Measurements from ENCODE around the gene RDH13. TPM values are rescaled to one million over a fixed set of nuclear protein-coding genes. Genes with fewer than 3 reads are reported as not detected.

The RDH13 gene
- total and polyA plus RNA-seq, 2 experiments from 2014 or later: 6.4 to 7.8 TPM

DNA sequence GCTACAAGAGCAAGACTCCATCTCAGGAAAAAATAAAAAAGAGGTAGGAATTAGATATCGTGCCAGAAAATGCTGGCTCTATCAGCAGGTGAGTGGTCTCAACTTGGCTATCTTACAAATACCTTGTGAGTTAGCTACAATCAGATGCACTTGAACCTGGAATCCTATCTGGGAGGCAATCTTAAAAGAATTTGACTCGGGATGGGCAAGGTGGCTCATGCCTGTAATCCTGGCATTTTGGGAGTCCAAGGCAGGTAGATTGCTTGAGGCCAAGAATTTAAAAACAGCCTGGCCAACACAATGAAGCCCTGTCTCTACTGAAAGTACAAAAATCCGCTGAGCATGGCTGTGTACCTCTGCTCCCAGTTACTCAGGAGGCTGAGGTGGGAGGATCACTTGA is 67.4 kb downstream of the RDH13 start:
- TF ChIP-seq EZH2phosphoT487 (IDR thresholded peaks at IDR 0.05; ENCODE audit: insufficient read depth, low read depth) (no peak), EZH2 (IDR thresholded peaks at IDR 0.05; ENCODE audit: insufficient read depth, poor library complexity, severe bottlenecking) (no peak)

More for the DNA sequence above, 67.4 kb downstream of the RDH13 start:
- Histone ChIP-seq H4K20me1 (ENCODE audit: insufficient read depth) (no peaks in the 10 kb centered on the region), H3K36me3 (ENCODE audit: low read depth) (no peaks in the 10 kb centered on the region), H2AFZ (no peak overlapping the region), H3K9me2 (ENCODE audit: insufficient read depth) (no peaks in the 10 kb centered on the region), H3K4me2 (ENCODE audit: unreplicated experiment) (no peak overlapping the region), H3F3A (ENCODE audit: insufficient read depth) (no peaks in the 10 kb centered on the region), H3K4me1 (ENCODE audit: insufficient read depth) (no peaks in the 10 kb centered on the region), H3K27me3 (replicated peaks; ENCODE audit: insufficient read depth) (no peaks in the 10 kb centered on the region), H3K27ac (no peak overlapping the region), H3K4me3 (no peak overlapping the region), H3K9me3 (ENCODE audit: low read depth) (no peaks in the 10 kb centered on the region), H3K9ac (no peak overlapping the region), H3K79me2 (ENCODE audit: insufficient read depth) (no peaks in the 10 kb centered on the region)
- in situ Hi-C loops (cut with MboI): no loop called here
- DNase-seq: no peak
- WGBS, 2 experiments (ENCODE audit: low coverage in 1 of 2, low lambda C conversion rate in 2 of 2, missing lambda C conversion rate in 2 of 2): 24 to 25% methylated on average over 3 of the region's 3 CpGs

Other genes with a start within 250 kb of the RDH13 start
- gene KIR3DL1, start 246.7 kb downstream of the RDH13 start, total RNA-seq (2014; rRNA removed; shearing (Covaris generic)): not detected in 2 replicates
- not detected in 2 replicates for gene KIR3DL1, start 246.7 kb downstream of the RDH13 start, polyA plus RNA-seq (2016; fragmentation: Nextera tagmentation; extraction: Ambion mirVana)
- not detected in 2 replicates for gene KIR2DS4, start 230.5 kb downstream of the RDH13 start, total RNA-seq (2014; rRNA removed; shearing (Covaris generic))
- gene KIR2DS4, start 230.5 kb downstream of the RDH13 start, polyA plus RNA-seq (2016; fragmentation: Nextera tagmentation; extraction: Ambion mirVana): not detected in 2 replicates
- not detected in 2 replicates for gene KIR3DL2, start 212.7 kb downstream of the RDH13 start, total RNA-seq (2014; rRNA removed; shearing (Covaris generic))
- not detected in 2 replicates for gene KIR3DL2, start 212.7 kb downstream of the RDH13 start, polyA plus RNA-seq (2016; fragmentation: Nextera tagmentation; extraction: Ambion mirVana)
- not detected in 2 replicates for gene FCAR, start 188.9 kb downstream of the RDH13 start, total RNA-seq (2014; rRNA removed; shearing (Covaris generic))
- gene FCAR, start 188.9 kb downstream of the RDH13 start, polyA plus RNA-seq (2016; fragmentation: Nextera tagmentation; extraction: Ambion mirVana): not detected in 2 replicates
- not detected in 2 replicates for gene NCR1, start 157.0 kb downstream of the RDH13 start, total RNA-seq (2014; rRNA removed; shearing (Covaris generic))
- gene NCR1, start 157.0 kb downstream of the RDH13 start, polyA plus RNA-seq (2016; fragmentation: Nextera tagmentation; extraction: Ambion mirVana): not detected in 2 replicates
- not detected in 2 replicates for gene NLRP7, start 115.6 kb downstream of the RDH13 start, total RNA-seq (2014; rRNA removed; shearing (Covaris generic))
- gene NLRP7, start 115.6 kb downstream of the RDH13 start, polyA plus RNA-seq (2016; fragmentation: Nextera tagmentation; extraction: Ambion mirVana): not detected in 2 replicates
- gene NLRP2, start 96.8 kb downstream of the RDH13 start, total RNA-seq (2014; rRNA removed; shearing (Covaris generic)): not detected in 2 replicates
- gene NLRP2, start 96.8 kb downstream of the RDH13 start, polyA plus RNA-seq (2016; fragmentation: Nextera tagmentation; extraction: Ambion mirVana): not detected in 2 replicates
- not detected in 2 replicates for gene GP6, start 24.9 kb downstream of the RDH13 start, total RNA-seq (2014; rRNA removed; shearing (Covaris generic))
- gene GP6, start 24.9 kb downstream of the RDH13 start, polyA plus RNA-seq (2016; fragmentation: Nextera tagmentation; extraction: Ambion mirVana): not detected in 2 replicates
- 0.76 and 1.3 TPM in 2 replicates for gene EPS8L1, start 12.7 kb upstream of the RDH13 start, total RNA-seq (2014; rRNA removed; shearing (Covaris generic))
- gene EPS8L1, start 12.7 kb upstream of the RDH13 start, polyA plus RNA-seq (2016; fragmentation: Nextera tagmentation; extraction: Ambion mirVana): 0.56 and 1.1 TPM in 2 replicates
- gene PPP1R12C, start 54.5 kb upstream of the RDH13 start, total RNA-seq (2014; rRNA removed; shearing (Covaris generic)): 66.9 and 82.5 TPM in 2 replicates
- 16.4 and 17.3 TPM in 2 replicates for gene PPP1R12C, start 54.5 kb upstream of the RDH13 start, polyA plus RNA-seq (2016; fragmentation: Nextera tagmentation; extraction: Ambion mirVana)
- gene TNNT1, start 86.1 kb upstream of the RDH13 start, total RNA-seq (2014; rRNA removed; shearing (Covaris generic)): 0.76 TPM in 1 of 2 replicates, not detected in the other
- gene TNNT1, start 86.1 kb upstream of the RDH13 start, polyA plus RNA-seq (2016; fragmentation: Nextera tagmentation; extraction: Ambion mirVana): 1.3 and 1.8 TPM in 2 replicates
- gene TNNI3, start 94.6 kb upstream of the RDH13 start, total RNA-seq (2014; rRNA removed; shearing (Covaris generic)): not detected in 2 replicates
- gene TNNI3, start 94.6 kb upstream of the RDH13 start, polyA plus RNA-seq (2016; fragmentation: Nextera tagmentation; extraction: Ambion mirVana): 0.35 TPM in 1 of 2 replicates, not detected in the other
- gene DNAAF3, start 103.5 kb upstream of the RDH13 start, total RNA-seq (2014; rRNA removed; shearing (Covaris generic)): 0.22 and 0.25 TPM in 2 replicates
- 0.39 and 0.47 TPM in 2 replicates for gene DNAAF3, start 103.5 kb upstream of the RDH13 start, polyA plus RNA-seq (2016; fragmentation: Nextera tagmentation; extraction: Ambion mirVana)
- gene SYT5, start 117.1 kb upstream of the RDH13 start, total RNA-seq (2014; rRNA removed; shearing (Covaris generic)): not detected in 2 replicates
- 0.28 and 0.38 TPM in 2 replicates for gene SYT5, start 117.1 kb upstream of the RDH13 start, polyA plus RNA-seq (2016; fragmentation: Nextera tagmentation; extraction: Ambion mirVana)
- 0.43 and 2.9 TPM in 2 replicates for gene PTPRH, start 146.4 kb upstream of the RDH13 start, total RNA-seq (2014; rRNA removed; shearing (Covaris generic))
- gene PTPRH, start 146.4 kb upstream of the RDH13 start, polyA plus RNA-seq (2016; fragmentation: Nextera tagmentation; extraction: Ambion mirVana): 0.28 and 0.49 TPM in 2 replicates
- 0.63 and 2.4 TPM in 2 replicates for gene TMEM86B, start 165.6 kb upstream of the RDH13 start, total RNA-seq (2014; rRNA removed; shearing (Covaris generic))
- 0.41 and 0.46 TPM in 2 replicates for gene TMEM86B, start 165.6 kb upstream of the RDH13 start, polyA plus RNA-seq (2016; fragmentation: Nextera tagmentation; extraction: Ambion mirVana)
- 36.2 and 36.9 TPM in 2 replicates for gene PPP6R1, start 195.9 kb upstream of the RDH13 start, total RNA-seq (2014; rRNA removed; shearing (Covaris generic))
- 9.7 and 12.1 TPM in 2 replicates for gene PPP6R1, start 195.9 kb upstream of the RDH13 start, polyA plus RNA-seq (2016; fragmentation: Nextera tagmentation; extraction: Ambion mirVana)
- 31.9 and 42.5 TPM in 2 replicates for gene HSPBP1, start 217.0 kb upstream of the RDH13 start, total RNA-seq (2014; rRNA removed; shearing (Covaris generic))
- gene HSPBP1, start 217.0 kb upstream of the RDH13 start, polyA plus RNA-seq (2016; fragmentation: Nextera tagmentation; extraction: Ambion mirVana): 60.2 and 62.5 TPM in 2 replicates
- 1.9 and 11.9 TPM in 2 replicates for gene BRSK1, start 220.8 kb upstream of the RDH13 start, total RNA-seq (2014; rRNA removed; shearing (Covaris generic))
- gene BRSK1, start 220.8 kb upstream of the RDH13 start, polyA plus RNA-seq (2016; fragmentation: Nextera tagmentation; extraction: Ambion mirVana): 0.39 and 0.55 TPM in 2 replicates